A549 (cell line): ENCODE measurements around the gene ENTREP3. TPM values are rescaled to one million over a fixed set of nuclear protein-coding genes. Genes with fewer than 3 reads are reported as not detected.

ENCODE experiments used
- ATAC-seq, 2 experiments: fragments of 200-7000 bp in 1 of 2; fragments of >200 bp in 1 of 2; cut with Nextera tagmentation in 1 of 2; cut with Tn5 transposase in 1 of 2; 3 replicates each; pipeline versions ENCODE4 v1.8.0 to v1.9.1; 2018 to 2020; ENCODE audit warnings: mild to moderate bottlenecking in 1 of 2, moderate library complexity in 1 of 2
- CTCF ChIA-PET: fragments of 300-600 bp; sonication (Branson Sonifier 250); formaldehyde crosslinking; extraction: SDS; loops from one replicate; lab custom pipeline; 2021; ENCODE audit warnings: antibody characterized with exemption, inconsistent platforms; lab: Yijun Ruan, JAX
- POLR2A ChIA-PET: fragments of 350-600 bp; formaldehyde crosslinking; extraction: SDS; loops from one replicate; lab custom pipeline; 2021; ENCODE audit warnings: antibody characterized with exemption, inconsistent platforms; lab: Yijun Ruan, JAX
- DNase-seq, 2 experiments: peaks; one replicate each; pipeline versions ENCODE4 v3.0.0 to v3.0.0-alpha.2; 2011 to 2016; ENCODE audit warnings: low read depth in 1 of 2, low spot score in 1 of 2
- FAIRE-seq: peaks from 2 replicates; lab custom pipeline; 2011; peaks lifted over from hg19 to GRCh38; lab: Jason Lieb, UNC
- H3K27ac ChIP-seq, 2 experiments: fragments of >200 bp; sonication (Bioruptor Twin); formaldehyde crosslinking; 3 replicates each; pipeline ENCODE4 v1.5.1; 2016 to 2017
- H3K4me1 ChIP-seq: fragments of >200 bp; sonication (Bioruptor Twin); formaldehyde crosslinking; 3 replicates; pipeline ENCODE4 v1.6.1; 2016
- H3K4me2 ChIP-seq: fragments of >200 bp; sonication (Bioruptor Twin); formaldehyde crosslinking; 3 replicates; pipeline ENCODE4 v1.6.1; 2016
- H3K4me3 ChIP-seq: fragments of >200 bp; sonication (Bioruptor Twin); formaldehyde crosslinking; 3 replicates; pipeline ENCODE4 v1.5.1; 2016
- H3K9me3 ChIP-seq: fragments of >200 bp; sonication (Bioruptor Twin); formaldehyde crosslinking; 3 replicates; pipeline ENCODE4 v1.6.1; 2016
- CBX8 ChIP-seq: fragments of 200-600 bp; sonication (generic); IDR thresholded peaks from 2 replicates; pipeline ENCODE4 v1.6.1; 2016
- EHF ChIP-seq: fragments of 250-450 bp; sonication (Bioruptor Pico); IDR thresholded peaks from 2 replicates; pipeline ENCODE4 v1.5.0; 2020; ENCODE audit warnings: mild to moderate bottlenecking
- HOXB5 ChIP-seq: fragments of 250-450 bp; sonication (Bioruptor Pico); IDR thresholded peaks from 2 replicates; pipeline ENCODE4 v1.5.0; 2020; ENCODE audit warnings: mild to moderate bottlenecking, moderate library complexity
- KDM1A ChIP-seq: fragments of 200-600 bp; sonication (generic); IDR thresholded peaks from 2 replicates; pipeline ENCODE4 v1.6.1; 2016; ENCODE audit warnings: low read depth, mild to moderate bottlenecking
- MYC ChIP-seq: IDR thresholded peaks from 2 replicates; pipeline ENCODE4 v1.6.1; 2012; ENCODE audit warnings: mild to moderate bottlenecking, inconsistent platforms, low read length, improper control_type of control experiment, borderline replicate concordance
- POLR2A ChIP-seq: IDR thresholded peaks from 2 replicates; pipeline ENCODE4 v1.6.1; 2012; ENCODE audit warnings: mild to moderate bottlenecking, low read length
- POLR2AphosphoS2 ChIP-seq: conservative IDR thresholded peaks from 2 replicates; pipeline ENCODE4 v1.6.1; 2012; ENCODE audit warnings: low read length, improper control_type of control experiment, inconsistent platforms
- RAD21 ChIP-seq, 2 experiments: fragments of >200 bp in 1 of 2; sonication (Bioruptor Twin) in 1 of 2; formaldehyde crosslinking in 1 of 2; IDR thresholded peaks in 1 of 2; conservative IDR thresholded peaks in 1 of 2; 2 replicates in 1 of 2; 3 replicates in 1 of 2; pipeline ENCODE4 v1.6.1; 2012 to 2018; ENCODE audit warnings: inconsistent platforms in 1 of 2
- RNF2 ChIP-seq: fragments of 200-600 bp; sonication (generic); IDR thresholded peaks from 2 replicates; pipeline ENCODE4 v1.6.1; 2016; ENCODE audit warnings: low read depth, mild to moderate bottlenecking, antibody characterized with exemption, moderate library complexity, borderline replicate concordance
- SMC3 ChIP-seq: fragments of >200 bp; sonication (Bioruptor Twin); formaldehyde crosslinking; IDR thresholded peaks from 3 replicates; pipeline ENCODE4 v1.6.1; 2018; ENCODE audit warnings: inconsistent platforms
- WGBS: methylation state at CpG from one replicate; pipeline ENCODE4 v1.1.6; 2017; ENCODE audit errors: missing lambda C conversion rate; 5-methylcytosine and 5-hydroxymethylcytosine counted together
- polyA plus RNA-seq, 4 experiments: library from polyadenylated mRNA; depleted of rRNA in 3 of 4; stranded (reverse); fragments of >200 nt; fragmentation: RNase III in 1 of 4; extraction: RNeasy Plus Mini Kit Qiagen cat#74134 plus additional on column Dnase treatment in 1 of 4; gene quantifications; 2 replicates in 3 of 4; 3 replicates in 1 of 4; pipeline ENCODE4 v1.2.3, GENCODE V29; 2011 to 2017
- TF ChIP-seq, protein P1 (sequence below): IDR thresholded peaks from 2 replicates; pipeline ENCODE4 v1.6.1; 2012
- TF ChIP-seq, protein P2 (sequence below): IDR thresholded peaks from 2 replicates; pipeline ENCODE4 v1.6.1; 2012; ENCODE audit warnings: low read depth, borderline replicate concordance
- TF ChIP-seq, protein P3 (sequence below): fragments of >200 bp; sonication (Bioruptor Twin); formaldehyde crosslinking; IDR thresholded peaks from 3 replicates; pipeline ENCODE4 v1.5.1; 2016
- TF ChIP-seq, protein P4 (sequence below): fragments of 250-450 bp; sonication (Bioruptor Pico); IDR thresholded peaks from 2 replicates; pipeline ENCODE4 v1.5.0; 2021; ENCODE audit warnings: mild to moderate bottlenecking, moderate library complexity, borderline replicate concordance
- TF ChIP-seq, protein P5 (sequence below): fragments of 200-600 bp; sonication (generic); IDR thresholded peaks from 2 replicates; pipeline ENCODE4 v1.6.1; 2016; ENCODE audit warnings: antibody characterized with exemption, mild to moderate bottlenecking, moderate library complexity
- TF ChIP-seq, protein P6 (sequence below): fragments of >200 bp; sonication (Bioruptor Twin); formaldehyde crosslinking; IDR thresholded peaks from 2 replicates; pipeline ENCODE4 v1.6.1; 2016
- TF ChIP-seq, protein P7 (sequence below): fragments of 450-650 bp; IDR thresholded peaks from 2 replicates; pipeline ENCODE4 v1.6.1; 2014; ENCODE audit warnings: antibody characterized with exemption
- TF ChIP-seq, protein P8 (sequence below): IDR thresholded peaks from 2 replicates; pipeline ENCODE4 v1.6.1; 2012

The ENTREP3 gene
- polyA plus RNA-seq, 2 of the 4 experiments (the other 2 are of a cell fraction), result 8.4 to 29.5 TPM

DNA sequence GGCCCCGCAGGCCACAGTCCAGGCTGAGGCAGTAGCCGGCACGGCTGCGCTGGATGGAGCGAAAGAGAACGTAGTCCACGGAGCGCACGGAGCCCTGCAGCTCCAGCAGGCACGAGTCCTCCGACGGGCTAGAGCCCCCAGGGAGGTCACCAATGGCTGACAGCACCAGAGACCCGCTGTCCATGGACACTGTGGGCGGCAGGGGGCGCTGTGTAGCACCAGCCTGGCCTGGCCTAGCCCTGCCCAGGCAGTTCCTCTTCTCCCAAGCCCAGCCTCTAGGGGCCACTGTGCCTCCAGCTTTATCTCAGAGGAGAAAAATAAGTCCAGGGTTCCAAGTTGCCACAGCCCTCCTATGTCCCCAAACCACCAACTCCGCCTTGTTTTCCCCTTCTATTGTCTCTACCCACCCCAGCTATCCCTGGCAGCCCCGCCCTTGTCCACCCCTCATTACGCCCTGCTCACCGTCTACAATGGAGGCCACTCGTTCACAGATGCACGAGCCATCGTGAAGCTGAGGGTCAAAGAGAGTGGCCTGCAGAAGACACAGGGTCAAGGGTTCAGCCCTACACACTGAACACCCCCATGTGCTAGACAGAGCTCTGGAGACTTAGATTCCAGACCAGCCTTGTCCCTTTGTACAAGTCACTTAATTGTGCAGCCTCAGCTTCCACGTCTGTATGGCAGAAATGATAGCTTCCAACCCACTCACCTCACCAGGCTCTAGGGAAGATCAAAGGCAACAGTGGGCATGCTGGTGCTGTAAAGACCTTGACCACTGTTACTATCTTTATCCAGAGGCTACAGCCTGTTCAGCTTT lies 4.4 kb downstream of the ENTREP3 start:
- peak; percentile 91 to 98 for DNase-seq
- Histone ChIP-seq H3K4me3 (no peak overlapping the region), H3K9me3 (no peaks in the 10 kb centered on the region), H3K4me2 (peak overlapping the region; percentile 52; the same call in 2 of the 3 replicates), H3K4me1 (peaks cover 19% of the 10 kb centered on the region), H3K27ac (peak overlapping the region in 1 of 2 experiments; percentile 76; a peak in 3 of 6 replicates)
- TF ChIP-seq, protein P1, sequence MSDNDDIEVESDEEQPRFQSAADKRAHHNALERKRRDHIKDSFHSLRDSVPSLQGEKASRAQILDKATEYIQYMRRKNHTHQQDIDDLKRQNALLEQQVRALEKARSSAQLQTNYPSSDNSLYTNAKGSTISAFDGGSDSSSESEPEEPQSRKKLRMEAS, result peak; percentile 65
- no peak for TF ChIP-seq POLR2AphosphoS2
- no peak for TF ChIP-seq POLR2A
- TF ChIP-seq, protein P2, sequence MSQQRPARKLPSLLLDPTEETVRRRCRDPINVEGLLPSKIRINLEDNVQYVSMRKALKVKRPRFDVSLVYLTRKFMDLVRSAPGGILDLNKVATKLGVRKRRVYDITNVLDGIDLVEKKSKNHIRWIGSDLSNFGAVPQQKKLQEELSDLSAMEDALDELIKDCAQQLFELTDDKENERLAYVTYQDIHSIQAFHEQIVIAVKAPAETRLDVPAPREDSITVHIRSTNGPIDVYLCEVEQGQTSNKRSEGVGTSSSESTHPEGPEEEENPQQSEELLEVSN, result no peak
- peak; percentile 87 for TF ChIP-seq SMC3
- TF ChIP-seq, protein P3, sequence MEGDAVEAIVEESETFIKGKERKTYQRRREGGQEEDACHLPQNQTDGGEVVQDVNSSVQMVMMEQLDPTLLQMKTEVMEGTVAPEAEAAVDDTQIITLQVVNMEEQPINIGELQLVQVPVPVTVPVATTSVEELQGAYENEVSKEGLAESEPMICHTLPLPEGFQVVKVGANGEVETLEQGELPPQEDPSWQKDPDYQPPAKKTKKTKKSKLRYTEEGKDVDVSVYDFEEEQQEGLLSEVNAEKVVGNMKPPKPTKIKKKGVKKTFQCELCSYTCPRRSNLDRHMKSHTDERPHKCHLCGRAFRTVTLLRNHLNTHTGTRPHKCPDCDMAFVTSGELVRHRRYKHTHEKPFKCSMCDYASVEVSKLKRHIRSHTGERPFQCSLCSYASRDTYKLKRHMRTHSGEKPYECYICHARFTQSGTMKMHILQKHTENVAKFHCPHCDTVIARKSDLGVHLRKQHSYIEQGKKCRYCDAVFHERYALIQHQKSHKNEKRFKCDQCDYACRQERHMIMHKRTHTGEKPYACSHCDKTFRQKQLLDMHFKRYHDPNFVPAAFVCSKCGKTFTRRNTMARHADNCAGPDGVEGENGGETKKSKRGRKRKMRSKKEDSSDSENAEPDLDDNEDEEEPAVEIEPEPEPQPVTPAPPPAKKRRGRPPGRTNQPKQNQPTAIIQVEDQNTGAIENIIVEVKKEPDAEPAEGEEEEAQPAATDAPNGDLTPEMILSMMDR, result peak; percentile 99
- no peak for TF ChIP-seq EHF (CRISPR knock-in tag)
- no peak for TF ChIP-seq KDM1A
- TF ChIP-seq, protein P4, sequence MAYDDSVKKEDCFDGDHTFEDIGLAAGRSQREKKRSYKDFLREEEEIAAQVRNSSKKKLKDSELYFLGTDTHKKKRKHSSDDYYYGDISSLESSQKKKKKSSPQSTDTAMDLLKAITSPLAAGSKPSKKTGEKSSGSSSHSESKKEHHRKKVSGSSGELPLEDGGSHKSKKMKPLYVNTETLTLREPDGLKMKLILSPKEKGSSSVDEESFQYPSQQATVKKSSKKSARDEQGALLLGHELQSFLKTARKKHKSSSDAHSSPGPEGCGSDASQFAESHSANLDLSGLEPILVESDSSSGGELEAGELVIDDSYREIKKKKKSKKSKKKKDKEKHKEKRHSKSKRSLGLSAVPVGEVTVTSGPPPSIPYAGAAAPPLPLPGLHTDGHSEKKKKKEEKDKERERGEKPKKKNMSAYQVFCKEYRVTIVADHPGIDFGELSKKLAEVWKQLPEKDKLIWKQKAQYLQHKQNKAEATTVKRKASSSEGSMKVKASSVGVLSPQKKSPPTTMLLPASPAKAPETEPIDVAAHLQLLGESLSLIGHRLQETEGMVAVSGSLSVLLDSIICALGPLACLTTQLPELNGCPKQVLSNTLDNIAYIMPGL (CRISPR knock-in tag), result no peak
- TF ChIP-seq, protein P5, sequence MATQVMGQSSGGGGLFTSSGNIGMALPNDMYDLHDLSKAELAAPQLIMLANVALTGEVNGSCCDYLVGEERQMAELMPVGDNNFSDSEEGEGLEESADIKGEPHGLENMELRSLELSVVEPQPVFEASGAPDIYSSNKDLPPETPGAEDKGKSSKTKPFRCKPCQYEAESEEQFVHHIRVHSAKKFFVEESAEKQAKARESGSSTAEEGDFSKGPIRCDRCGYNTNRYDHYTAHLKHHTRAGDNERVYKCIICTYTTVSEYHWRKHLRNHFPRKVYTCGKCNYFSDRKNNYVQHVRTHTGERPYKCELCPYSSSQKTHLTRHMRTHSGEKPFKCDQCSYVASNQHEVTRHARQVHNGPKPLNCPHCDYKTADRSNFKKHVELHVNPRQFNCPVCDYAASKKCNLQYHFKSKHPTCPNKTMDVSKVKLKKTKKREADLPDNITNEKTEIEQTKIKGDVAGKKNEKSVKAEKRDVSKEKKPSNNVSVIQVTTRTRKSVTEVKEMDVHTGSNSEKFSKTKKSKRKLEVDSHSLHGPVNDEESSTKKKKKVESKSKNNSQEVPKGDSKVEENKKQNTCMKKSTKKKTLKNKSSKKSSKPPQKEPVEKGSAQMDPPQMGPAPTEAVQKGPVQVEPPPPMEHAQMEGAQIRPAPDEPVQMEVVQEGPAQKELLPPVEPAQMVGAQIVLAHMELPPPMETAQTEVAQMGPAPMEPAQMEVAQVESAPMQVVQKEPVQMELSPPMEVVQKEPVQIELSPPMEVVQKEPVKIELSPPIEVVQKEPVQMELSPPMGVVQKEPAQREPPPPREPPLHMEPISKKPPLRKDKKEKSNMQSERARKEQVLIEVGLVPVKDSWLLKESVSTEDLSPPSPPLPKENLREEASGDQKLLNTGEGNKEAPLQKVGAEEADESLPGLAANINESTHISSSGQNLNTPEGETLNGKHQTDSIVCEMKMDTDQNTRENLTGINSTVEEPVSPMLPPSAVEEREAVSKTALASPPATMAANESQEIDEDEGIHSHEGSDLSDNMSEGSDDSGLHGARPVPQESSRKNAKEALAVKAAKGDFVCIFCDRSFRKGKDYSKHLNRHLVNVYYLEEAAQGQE, result no peak
- TF ChIP-seq HOXB5 (CRISPR knock-in tag), result no peak
- TF ChIP-seq, protein P6, sequence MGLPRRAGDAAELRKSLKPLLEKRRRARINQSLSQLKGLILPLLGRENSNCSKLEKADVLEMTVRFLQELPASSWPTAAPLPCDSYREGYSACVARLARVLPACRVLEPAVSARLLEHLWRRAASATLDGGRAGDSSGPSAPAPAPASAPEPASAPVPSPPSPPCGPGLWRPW, result no peak
- TF ChIP-seq, protein P7, sequence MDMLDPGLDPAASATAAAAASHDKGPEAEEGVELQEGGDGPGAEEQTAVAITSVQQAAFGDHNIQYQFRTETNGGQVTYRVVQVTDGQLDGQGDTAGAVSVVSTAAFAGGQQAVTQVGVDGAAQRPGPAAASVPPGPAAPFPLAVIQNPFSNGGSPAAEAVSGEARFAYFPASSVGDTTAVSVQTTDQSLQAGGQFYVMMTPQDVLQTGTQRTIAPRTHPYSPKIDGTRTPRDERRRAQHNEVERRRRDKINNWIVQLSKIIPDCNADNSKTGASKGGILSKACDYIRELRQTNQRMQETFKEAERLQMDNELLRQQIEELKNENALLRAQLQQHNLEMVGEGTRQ, result no peak
- TF ChIP-seq RAD21 (conservative IDR thresholded peaks at IDR 0.05 in 1 of 2, IDR thresholded peaks at IDR 0.05 in 1 of 2), result peak; percentile 88 to 90
- TF ChIP-seq CBX8, result no peak
- TF ChIP-seq RNF2, result no peak
- no peak for TF ChIP-seq MYC
- TF ChIP-seq, protein P8, sequence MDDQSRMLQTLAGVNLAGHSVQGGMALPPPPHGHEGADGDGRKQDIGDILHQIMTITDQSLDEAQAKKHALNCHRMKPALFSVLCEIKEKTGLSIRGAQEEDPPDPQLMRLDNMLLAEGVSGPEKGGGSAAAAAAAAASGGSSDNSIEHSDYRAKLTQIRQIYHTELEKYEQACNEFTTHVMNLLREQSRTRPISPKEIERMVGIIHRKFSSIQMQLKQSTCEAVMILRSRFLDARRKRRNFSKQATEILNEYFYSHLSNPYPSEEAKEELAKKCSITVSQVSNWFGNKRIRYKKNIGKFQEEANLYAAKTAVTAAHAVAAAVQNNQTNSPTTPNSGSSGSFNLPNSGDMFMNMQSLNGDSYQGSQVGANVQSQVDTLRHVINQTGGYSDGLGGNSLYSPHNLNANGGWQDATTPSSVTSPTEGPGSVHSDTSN, result no peak
- peak; percentile 82 to 92 for ATAC-seq
- ChIA-PET CTCF (interaction anchor here (0.6 to 10.4 kb wide), 80 partner anchors 10 to 1047 kb away, joined by 3 to 326 read pairs (median 5); partner anchors contain the start of genes ASH1L, CLK2, EFNA1 and FDPS), POLR2A (interaction anchor here (1.0 to 2.4 kb wide), 4 partner anchors 11 to 73 kb away, joined by 4 to 13 read pairs (median 10); partner anchors contain the start of genes CLK2, MTX1, SCAMP3 and THBS3)
- no peak for FAIRE-seq
- WGBS, result 32% methylated on average over 14 of the region's 23 CpGs
